GM13977 (cell line): Measurements from ENCODE around the gene H2BK1.

Source experiments
- DNase-seq: peaks from one replicate; pipeline ENCODE4 v3.0.0; 2012; ENCODE audit warnings: low spot score
- CTCF ChIP-seq: IDR thresholded peaks from 2 replicates; pipeline ENCODE4 v1.5.1; 2012; ENCODE audit warnings: mild to moderate bottlenecking, control low read depth; ENCODE audit not compliant: insufficient read depth; ENCODE audit errors: extremely low read depth, missing control alignments
- in situ Hi-C: fragments of 300-500 bp; cut with MboI; formaldehyde crosslinking; loops from one replicate; pipeline ENCODE4 v1.12.0; 2022; ENCODE audit warnings: low sequenced_read_pairs, low pct_unique_long_range_greater_than_20kb, mixed read lengths, inconsistent platforms; ENCODE audit not compliant: unreplicated experiment

Gene H2BK1

GRCh38 chr7:151202836-151203235, 7.5 kb downstream of the H2BK1 start:
- in situ Hi-C loops = no loop called here
- TF ChIP-seq CTCF = no peak
- DNase-seq = no peak

GRCh38 chr7:151201751-151202150, 8.5 kb downstream of the H2BK1 start:
- no peak for TF ChIP-seq CTCF
- in situ Hi-C loops = no loop called here

GRCh38 chr7:151201344-151201743, 8.9 kb downstream of the H2BK1 start:
- in situ Hi-C loops = no loop called here
- DNase-seq = no peak
- TF ChIP-seq CTCF = no peak

More at GRCh38 chr7:151201751-151202150, 8.5 kb downstream of the H2BK1 start:
- DNase-seq = no peak

- DNase-seq = no peak
- no peak for TF ChIP-seq CTCF
- in situ Hi-C loops = no loop called here
Measured at GRCh38 chr7:151198945-151199848, 11.1 kb downstream of the H2BK1 start.

- in situ Hi-C loops = no loop called here
Measured at GRCh38 chr7:151197932-151198331, 12.4 kb downstream of the H2BK1 start.

More at GRCh38 chr7:151197932-151198331, 12.4 kb downstream of the H2BK1 start:
- no peak for DNase-seq
- no peak for TF ChIP-seq CTCF
